IMR-90 (cell line): Measurements from ENCODE around the gene POLD1. TPM values are rescaled to one million over a fixed set of nuclear protein-coding genes. Genes with fewer than 3 reads are reported as not detected.

Experiments used
- ATAC-seq: fragments of 200-7000 bp; cut with Tn5 transposase; 2 replicates; pipeline ENCODE4 v1.9.1; 2020; ENCODE audit warnings: low read depth, mild to moderate bottlenecking, moderate library complexity
- BruUV-seq: library from RNA; stranded (reverse); fragments of 400-500 nt; replicated peaks from 2 replicates; lab custom pipeline; 2021; lab: Mats Ljungman, UMichigan
- CTCF ChIA-PET: fragments of 300-600 bp; formaldehyde crosslinking; extraction: SDS; loops from one replicate; lab custom pipeline; 2021; ENCODE audit warnings: antibody characterized with exemption; lab: Yijun Ruan, JAX
- POLR2A ChIA-PET: fragments of 300-600 bp; sonication (Branson Sonifier 250); formaldehyde crosslinking; loops from one replicate; lab custom pipeline; 2022; ENCODE audit warnings: antibody characterized with exemption; ENCODE audit not compliant: unreplicated experiment; lab: Charles Lee
- DNase-seq: peaks from one replicate; pipeline ENCODE4 v3.0.0; 2013
- H2AFZ ChIP-seq: replicated peaks from 2 replicates; pipeline ENCODE3; 2013; ENCODE audit warnings: low read length, mild to moderate bottlenecking; ENCODE audit not compliant: poor library complexity
- H2AK5ac ChIP-seq: 2 replicates; pipeline ENCODE4 v1.6.1; 2013; ENCODE audit warnings: low read depth, low read length, inconsistent platforms
- H2AK9ac ChIP-seq: replicated peaks from 2 replicates; pipeline ENCODE3; 2013; ENCODE audit warnings: mild to moderate bottlenecking, low read depth, low read length, moderate library complexity; ENCODE audit not compliant: poor library complexity
- H2BK120ac ChIP-seq: 2 replicates; pipeline ENCODE4 v1.6.1; 2013; ENCODE audit warnings: low read depth, low read length, inconsistent platforms
- H2BK15ac ChIP-seq: 3 replicates; pipeline ENCODE4 v1.6.1; 2013; ENCODE audit warnings: low read depth, low read length, inconsistent platforms
- H2BK20ac ChIP-seq: 2 replicates; pipeline ENCODE4 v1.6.1; 2013; ENCODE audit warnings: low read depth, mild to moderate bottlenecking, inconsistent platforms, low read length, moderate library complexity
- H2BK5ac ChIP-seq: 2 replicates; pipeline ENCODE4 v1.6.1; 2013; ENCODE audit warnings: mild to moderate bottlenecking, low read depth, low read length, inconsistent platforms; ENCODE audit not compliant: poor library complexity, severe bottlenecking
- H3K14ac ChIP-seq: replicated peaks from 2 replicates; pipeline ENCODE4 v1.6.1; 2013; ENCODE audit warnings: low read depth, low read length, inconsistent platforms
- H3K18ac ChIP-seq: 2 replicates; pipeline ENCODE4 v1.6.1; 2013; ENCODE audit warnings: low read depth, low read length, control low read depth
- H3K23ac ChIP-seq: 2 replicates; pipeline ENCODE4 v1.6.1; 2013; ENCODE audit warnings: low read depth, low read length, inconsistent platforms
- H3K27ac ChIP-seq: 2 replicates; pipeline ENCODE4 v1.5.1; 2013; ENCODE audit warnings: mild to moderate bottlenecking, control low read depth, low read length; ENCODE audit not compliant: insufficient read depth
- H3K27me3 ChIP-seq: 2 replicates; pipeline ENCODE4 v1.6.1; 2013; ENCODE audit warnings: low read length; ENCODE audit not compliant: control insufficient read depth, insufficient read depth
- H3K36me3 ChIP-seq: 2 replicates; pipeline ENCODE4 v1.6.1; 2013; ENCODE audit warnings: low read length, mixed read lengths; ENCODE audit not compliant: control insufficient read depth, insufficient read depth
- H3K4ac ChIP-seq: 2 replicates; pipeline ENCODE4 v1.6.1; 2013; ENCODE audit warnings: low read depth, low read length, inconsistent platforms
- H3K4me1 ChIP-seq: 2 replicates; pipeline ENCODE4 v1.6.1; 2013; ENCODE audit warnings: low read length, mixed read lengths; ENCODE audit not compliant: control insufficient read depth, insufficient read depth
- H3K4me2 ChIP-seq: 2 replicates; pipeline ENCODE4 v1.6.1; 2013; ENCODE audit warnings: low read depth, mild to moderate bottlenecking, control low read depth, low read length, moderate library complexity
- H3K4me3 ChIP-seq: 2 replicates; pipeline ENCODE4 v1.5.1; 2013; ENCODE audit warnings: low read depth, mild to moderate bottlenecking, control low read depth, low read length, moderate library complexity; ENCODE audit not compliant: insufficient read depth
- H3K56ac ChIP-seq: 2 replicates; pipeline ENCODE4 v1.6.1; 2013; ENCODE audit warnings: low read length, inconsistent platforms; ENCODE audit not compliant: insufficient read depth; ENCODE audit errors: extremely low read depth
- H3K79me1 ChIP-seq, 2 experiments: 2 replicates each; pipeline ENCODE4 v1.6.1; 2013; ENCODE audit warnings: low read length in 2 of 2, inconsistent platforms in 1 of 2, low read depth in 1 of 2
- H3K9ac ChIP-seq: 2 replicates; pipeline ENCODE4 v1.6.1; 2013; ENCODE audit warnings: low read depth, low read length, control low read depth
- H3K9me1 ChIP-seq: 2 replicates; pipeline ENCODE4 v1.6.1; 2013; ENCODE audit warnings: low read length, inconsistent platforms; ENCODE audit not compliant: insufficient read depth
- H3K9me3 ChIP-seq: 2 replicates; pipeline ENCODE4 v1.6.1; 2013; ENCODE audit warnings: low read length; ENCODE audit not compliant: control insufficient read depth, insufficient read depth
- H4K20me1 ChIP-seq: 2 replicates; pipeline ENCODE4 v1.6.1; 2013; ENCODE audit warnings: low read length, inconsistent platforms; ENCODE audit not compliant: insufficient read depth
- H4K5ac ChIP-seq: 2 replicates; pipeline ENCODE4 v1.6.1; 2013; ENCODE audit warnings: mild to moderate bottlenecking, low read depth, low read length, control low read depth
- H4K8ac ChIP-seq, 2 experiments: 2 replicates each; pipeline ENCODE4 v1.6.1; 2013; ENCODE audit warnings: low read depth in 2 of 2, low read length in 2 of 2, control low read depth in 1 of 2, inconsistent platforms in 1 of 2
- H4K91ac ChIP-seq: 2 replicates; pipeline ENCODE4 v1.6.1; 2013; ENCODE audit warnings: low read depth, low read length, inconsistent platforms; ENCODE audit not compliant: insufficient read depth
- BHLHE40 ChIP-seq: fragments of 150-350 bp; IDR thresholded peaks from 2 replicates; pipeline ENCODE4 v1.6.1; 2016; ENCODE audit warnings: mild to moderate bottlenecking, low read depth, low read length
- MAZ ChIP-seq: IDR thresholded peaks from 2 replicates; pipeline ENCODE4 v1.6.1; 2012; ENCODE audit warnings: low read depth, mild to moderate bottlenecking, low read length, improper control_type of control experiment, moderate library complexity, borderline replicate concordance
- POLR2A ChIP-seq: IDR thresholded peaks from 2 replicates; pipeline ENCODE4 v1.6.1; 2012; ENCODE audit warnings: mild to moderate bottlenecking, low read depth, low read length
- RAD21 ChIP-seq: IDR thresholded peaks from 2 replicates; pipeline ENCODE4 v1.6.1; 2012; ENCODE audit warnings: low read length, improper control_type of control experiment
- WGBS, 2 experiments: methylation state at CpG; one replicate each; pipeline versions ENCODE4 v1.1.5 to v1.1.7; 2013; ENCODE audit warnings: missing lambda C conversion rate in 2 of 2; ENCODE audit not compliant: insufficient read length in 1 of 2; ENCODE audit errors: extremely low coverage in 2 of 2; 5-methylcytosine and 5-hydroxymethylcytosine counted together
- dilution Hi-C: fragments of 300-500 bp; cut with HindIII; formaldehyde crosslinking; loops from one replicate; pipeline ENCODE4 v1.14.3; 2018; ENCODE audit warnings: low sequenced_read_pairs; ENCODE audit not compliant: unreplicated experiment
- in situ Hi-C: fragments of 300-500 bp; cut with MboI; formaldehyde crosslinking; loops from 3 replicates; pipeline ENCODE4 v1.14.3; 2019; ENCODE audit warnings: low sequenced_read_pairs, inconsistent platforms, mixed read lengths
- intact Hi-C: fragments of 100-400 bp; cut with micrococcal nuclease; formaldehyde crosslinking; loops from 2 replicates; pipeline ENCODE4 v1.10.0; 2022
- polyA plus RNA-seq, 3 experiments: library from polyadenylated mRNA; depleted of rRNA; stranded (reverse); fragments of >200 nt; gene quantifications; 2 replicates each; pipeline ENCODE4 v1.2.3, GENCODE V29; 2012; ENCODE audit warnings: low replicate concordance in 1 of 3
- total RNA-seq: library from RNA; depleted of rRNA; stranded (reverse); fragments of >200 nt; gene quantifications from 2 replicates; pipeline ENCODE4 v1.2.3, GENCODE V29; 2012

The POLD1 gene
- total and polyA plus RNA-seq, 2 of the 4 experiments (the other 2 are of a cell fraction) = 13.8 to 28.9 TPM

DNA sequence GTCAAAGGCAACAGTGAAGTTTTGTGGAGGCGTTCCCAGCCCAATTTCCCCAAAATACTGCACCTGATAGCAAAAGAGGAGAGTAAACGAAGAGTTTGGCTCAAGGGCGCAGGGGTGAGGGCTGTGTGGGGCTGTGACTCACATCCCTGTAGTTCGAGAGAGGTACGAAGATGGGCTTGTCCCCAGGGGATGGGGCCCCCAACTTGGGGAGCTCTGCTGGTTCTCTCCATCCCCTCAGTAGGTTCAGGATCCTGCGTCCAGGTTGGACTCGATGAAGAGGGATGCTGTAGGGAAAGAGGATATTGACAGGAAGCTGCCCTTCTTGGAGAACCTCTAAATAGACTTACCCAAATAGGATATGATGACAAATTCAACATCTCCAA, 22.1 kb upstream of the POLD1 start:
- no peak for TF ChIP-seq MAZ
- no peak for TF ChIP-seq POLR2A
- TF ChIP-seq RAD21 = no peak
- no peak for TF ChIP-seq BHLHE40
- Histone ChIP-seq H3K14ac (no peak overlapping the region), H4K20me1 (no peaks in the 10 kb centered on the region), H3K27ac (no peak overlapping the region), H3K4me1 (no peaks in the 10 kb centered on the region), H2AK5ac (no peak overlapping the region), H4K8ac (no peak overlapping the region), H3K79me1 (no peaks in the 10 kb centered on the region), H4K5ac (no peak overlapping the region), H3K36me3 (no peaks in the 10 kb centered on the region), H3K4me3 (no peak overlapping the region), H2AFZ (no peak overlapping the region), H3K56ac (no peak overlapping the region), H3K18ac (no peak overlapping the region), H2BK120ac (no peak overlapping the region), H3K9me1 (no peaks in the 10 kb centered on the region), H4K91ac (no peak overlapping the region), H2BK20ac (no peak overlapping the region), H3K9me3 (no peaks in the 10 kb centered on the region), H3K23ac (no peak overlapping the region), H3K4ac (no peak overlapping the region), H3K4me2 (no peak overlapping the region), H2BK15ac (no peak overlapping the region), H3K27me3 (peaks cover 8% of the 10 kb centered on the region), H2AK9ac (no peak overlapping the region), H2BK5ac (no peak overlapping the region), H3K9ac (no peak overlapping the region)
- no peak for DNase-seq
- ChIA-PET POLR2A (no interaction called here), CTCF (no interaction called here)
- no peak for ATAC-seq
- dilution Hi-C loops = no loop called here
- no CpG with 5 or more reads among the region's 7 CpGs for WGBS, 2 experiments
- no TSS peak for BruUV-seq
- in situ Hi-C loops = loop anchor here (10.0 kb wide), 2 partner anchors 343 to 563 kb away; no protein-coding TSS in a partner anchor
- intact Hi-C loops = no loop called here
